Karpas-422 (cell line): Measurements from ENCODE around the gene PCP4L1. TPM values are rescaled to one million over a fixed set of nuclear protein-coding genes. Genes with fewer than 3 reads are reported as not detected.
A peak's percentile ranks its signal among the peaks of the same experiment; 100 is the strongest.
"Not testable (repeated sequence)": the region's sequence is repeated elsewhere in the genome, so short reads cannot be mapped to it uniquely, and the experiment has no call there.

Experiments used
- DNase-seq: peaks from one replicate; pipeline ENCODE4 v3.0.0-alpha.2; 2015
- H2AFZ ChIP-seq: fragments of 200-600 bp; sonication (generic); 2 replicates; pipeline ENCODE4 v1.6.1; 2014; ENCODE audit warnings: antibody characterized with exemption, low read length, mixed read lengths
- H3K27ac ChIP-seq: fragments of 200-600 bp; sonication (generic); 2 replicates; pipeline ENCODE4 v1.5.1; 2014; ENCODE audit warnings: mild to moderate bottlenecking, low read length, moderate library complexity
- H3K27me3 ChIP-seq: fragments of 200-600 bp; sonication (generic); 2 replicates; pipeline ENCODE4 v1.6.1; 2014; ENCODE audit warnings: low read length, mixed read lengths
- H3K36me3 ChIP-seq: fragments of 200-600 bp; sonication (generic); 2 replicates; pipeline ENCODE4 v1.6.1; 2014; ENCODE audit warnings: low read length, mixed read lengths; ENCODE audit not compliant: insufficient read depth
- H3K4me1 ChIP-seq: fragments of 200-600 bp; sonication (generic); 2 replicates; pipeline ENCODE4 v1.6.1; 2014; ENCODE audit warnings: mild to moderate bottlenecking, low read length, mixed read lengths
- H3K4me2 ChIP-seq: fragments of 200-600 bp; sonication (generic); 2 replicates; pipeline ENCODE4 v1.6.1; 2014; ENCODE audit warnings: low read length, low read depth, mild to moderate bottlenecking; ENCODE audit not compliant: poor library complexity, severe bottlenecking
- H3K4me3 ChIP-seq: fragments of 200-600 bp; sonication (generic); 2 replicates; pipeline ENCODE4 v1.5.1; 2014; ENCODE audit warnings: mild to moderate bottlenecking, antibody characterized with exemption, low read length, mixed read lengths
- H3K79me2 ChIP-seq: fragments of 200-600 bp; sonication (generic); 2 replicates; pipeline ENCODE4 v1.6.1; 2014; ENCODE audit warnings: mild to moderate bottlenecking, low read length, mixed read lengths
- H3K9ac ChIP-seq: fragments of 200-600 bp; sonication (generic); 2 replicates; pipeline ENCODE4 v1.6.0; 2014; ENCODE audit warnings: low read length
- H3K9me2 ChIP-seq: fragments of 200-600 bp; sonication (generic), shearing (Covaris generic); replicated peaks from 2 replicates; pipeline ENCODE4 v1.6.0; 2014; ENCODE audit warnings: mild to moderate bottlenecking, low read length, moderate library complexity; ENCODE audit not compliant: insufficient read depth
- H3K9me3 ChIP-seq: fragments of 300-700, 200-600 bp; sonication (generic); 2 replicates; pipeline ENCODE4 v1.6.1; 2014; ENCODE audit warnings: low read length, mixed read lengths
- H4K20me1 ChIP-seq: fragments of 200-600 bp; sonication (generic); 2 replicates; pipeline ENCODE4 v1.6.1; 2014; ENCODE audit warnings: mild to moderate bottlenecking, antibody characterized with exemption, low read length, low read depth; ENCODE audit not compliant: insufficient read depth
- total RNA-seq: library from RNA; depleted of rRNA; stranded (reverse); fragments of >200 nt; shearing (Covaris generic); gene quantifications from 2 replicates; pipeline ENCODE4 v1.2.3, GENCODE V29; 2014; ENCODE audit warnings: low replicate concordance

The PCP4L1 gene
- total RNA-seq, 1 experiment from 2014 or later = not detected

DNA sequence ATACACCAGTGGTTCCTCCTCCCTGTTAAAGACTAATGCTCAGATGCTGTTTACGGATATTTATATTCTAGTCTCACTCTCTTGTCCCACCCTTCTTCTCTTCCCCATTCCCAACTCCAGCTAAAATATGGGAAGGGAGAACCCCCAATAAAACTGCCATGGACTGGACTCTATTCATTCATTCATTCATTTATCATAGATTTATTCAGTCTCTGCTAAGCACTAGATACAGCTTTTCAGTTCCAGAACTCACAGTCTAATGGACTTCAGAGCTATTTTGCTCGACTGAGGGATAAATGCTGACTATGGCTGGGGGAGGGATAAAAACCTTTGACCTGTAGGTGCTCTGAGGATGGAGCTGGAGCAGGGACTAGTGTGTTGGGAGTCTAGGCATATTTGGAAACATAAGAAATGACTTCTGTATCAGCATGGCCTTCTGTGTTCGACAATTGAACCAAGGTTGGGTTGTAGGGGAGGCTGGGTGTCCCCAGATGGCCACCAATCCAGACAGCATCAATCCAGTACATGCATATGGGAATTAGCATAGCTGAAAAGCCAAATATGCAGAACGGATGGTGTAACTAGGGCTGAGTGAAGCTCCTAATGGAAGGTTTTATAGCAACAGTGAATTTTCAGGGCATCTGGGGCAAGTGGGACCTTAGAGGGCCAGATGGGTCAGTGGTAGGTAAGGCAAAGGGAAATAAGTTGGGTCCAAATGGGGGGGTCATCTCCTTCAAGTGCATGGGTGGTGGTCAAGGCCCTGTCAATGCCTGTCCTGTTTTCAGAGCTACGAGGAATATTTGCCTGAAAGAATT lies 39.3 kb upstream of the PCP4L1 start:
- Histone ChIP-seq H2AFZ (no peak overlapping the region), H3K79me2 (no peaks in the 10 kb centered on the region), H3K36me3 (peaks cover under 1% of the 10 kb centered on the region; the same call in 1 of the 2 replicates), H3K27me3 (no peaks in the 10 kb centered on the region), H3K9me3 (no peaks in the 10 kb centered on the region), H3K27ac (no peak overlapping the region), H3K4me2 (no peak overlapping the region), H3K9me2 (no peaks in the 10 kb centered on the region), H3K9ac (no peak overlapping the region), H4K20me1 (no peaks in the 10 kb centered on the region), H3K4me3 (no peak overlapping the region), H3K4me1 (peaks cover 22% of the 10 kb centered on the region)
- DNase-seq = no peak

DNA sequence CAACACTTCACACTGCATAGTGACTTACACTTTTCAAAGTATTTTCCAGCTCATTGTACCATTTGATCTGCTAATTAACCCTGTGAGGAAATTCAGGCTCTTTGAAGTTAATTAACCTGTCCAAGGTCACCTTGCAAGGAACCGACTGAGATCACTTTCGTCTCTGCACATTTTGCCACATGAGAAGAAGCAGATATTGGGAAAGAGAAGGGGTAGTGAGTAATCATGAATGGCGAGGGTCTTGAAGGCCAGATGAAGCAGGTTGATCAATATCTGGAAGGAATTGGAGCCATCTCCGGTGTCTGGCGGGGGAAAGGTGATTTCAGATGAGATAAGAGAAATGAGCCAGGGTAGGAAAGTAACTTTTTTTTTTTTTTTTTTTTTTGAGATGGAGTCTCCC lies 38.5 kb upstream of the PCP4L1 start:
- Histone ChIP-seq H3K79me2 (no peaks in the 10 kb centered on the region), H3K4me1 (peaks cover 23% of the 10 kb centered on the region), H4K20me1 (no peaks in the 10 kb centered on the region)

DNA sequence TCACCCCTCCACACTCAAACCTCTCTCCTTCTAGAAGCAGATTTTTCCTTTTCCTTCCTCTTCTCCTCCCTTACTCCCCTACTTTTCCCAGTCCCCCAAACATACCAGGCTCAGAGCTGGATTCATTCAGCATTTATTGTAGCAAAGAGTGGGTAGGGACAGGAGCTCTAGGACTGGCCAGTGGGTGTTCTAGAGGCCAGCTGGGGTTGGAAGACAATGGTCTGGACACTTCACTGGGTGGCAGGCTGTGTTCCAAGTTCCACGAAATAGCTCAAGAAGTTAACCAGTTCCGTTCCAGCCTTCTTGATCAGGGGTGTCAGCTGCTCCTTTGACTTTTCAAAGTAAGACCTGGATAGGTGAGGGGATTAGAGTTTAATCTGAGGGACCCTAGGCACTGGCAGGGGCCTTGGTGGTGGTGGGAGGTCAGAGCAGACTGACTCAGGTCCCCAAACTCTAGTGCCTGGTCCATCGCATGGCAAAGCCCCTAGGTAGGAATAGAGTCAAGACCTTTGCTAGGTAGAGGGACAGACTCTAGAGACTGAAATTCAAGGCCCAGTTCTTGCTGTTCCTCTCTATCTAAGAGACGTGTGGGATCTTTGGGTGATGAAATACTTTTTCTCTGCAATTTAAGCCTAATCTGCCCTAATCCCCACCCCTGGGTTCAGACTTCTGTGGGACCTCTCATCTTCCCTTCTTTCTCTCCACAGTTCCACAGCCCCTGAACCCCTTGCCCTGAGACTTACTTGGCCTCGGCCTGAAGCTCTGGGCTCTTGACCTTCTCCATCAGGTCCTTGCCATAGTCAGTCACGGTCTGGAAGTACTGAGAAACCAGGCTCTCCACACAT lies 36.1 kb upstream of the PCP4L1 start:
- no peak overlapping the region for H3K9ac ChIP-seq

More for the DNA sequence above, 38.5 kb upstream of the PCP4L1 start:
- H3K9me2 ChIP-seq = no peaks in the 10 kb centered on the region
- H3K27ac ChIP-seq = no peak overlapping the region
- H3K4me3 ChIP-seq = no peak overlapping the region
- H3K4me2 ChIP-seq = no peak overlapping the region
- H2AFZ ChIP-seq = no peak overlapping the region
- DNase-seq = no peak
- no peaks in the 10 kb centered on the region for H3K9me3 ChIP-seq
- no peaks in the 10 kb centered on the region for H3K27me3 ChIP-seq
- H3K9ac ChIP-seq = no peak overlapping the region
- no peaks in the 10 kb centered on the region; the same call in 1 of the 2 replicates for H3K36me3 ChIP-seq

DNA sequence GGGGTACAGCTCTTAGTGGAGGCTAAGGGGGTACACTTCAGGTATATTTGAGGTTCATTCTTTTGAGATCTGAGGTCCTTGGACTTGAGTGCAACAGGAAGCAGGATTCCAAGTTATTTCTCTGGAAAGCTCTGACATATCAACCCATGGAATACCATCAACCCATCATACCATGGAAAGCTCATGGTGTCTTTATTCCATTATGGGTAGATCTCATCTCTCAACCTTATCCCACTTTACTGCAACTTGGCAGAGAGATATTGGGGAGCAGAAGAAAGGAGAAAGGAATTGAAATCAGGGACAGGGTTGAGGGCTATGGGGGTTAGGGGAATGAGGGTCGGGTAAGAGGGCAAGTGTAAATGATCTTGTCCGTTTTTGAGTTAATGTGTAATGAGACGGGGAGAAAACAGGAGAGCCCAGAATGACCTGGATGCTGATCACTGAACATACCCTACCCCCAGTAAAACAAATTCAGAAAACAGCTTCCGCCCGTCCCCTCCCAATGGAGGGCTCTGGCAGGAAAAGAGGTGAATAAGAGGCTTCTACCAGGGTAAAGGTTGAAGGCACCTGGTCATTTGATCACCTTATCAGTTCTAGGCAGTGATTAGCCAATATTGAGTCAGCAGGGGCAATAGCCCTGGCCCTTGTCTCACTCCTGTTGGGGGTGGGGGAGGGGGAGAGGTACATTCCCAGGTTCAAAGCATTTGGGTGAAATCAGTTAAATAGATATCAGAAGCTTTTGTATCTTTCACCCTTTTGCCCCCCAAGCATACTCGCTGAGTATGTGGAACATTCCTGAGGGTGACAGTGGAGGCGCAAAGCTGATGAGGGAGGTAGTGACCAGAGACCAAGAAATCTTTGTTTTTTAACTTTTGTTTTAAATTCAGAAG lies 34.5 kb upstream of the PCP4L1 start:
- peaks cover 20% of the 10 kb centered on the region for H3K4me1 ChIP-seq
- H3K9me3 ChIP-seq = no peaks in the 10 kb centered on the region
- no peak overlapping the region for H3K9ac ChIP-seq
- H3K27ac ChIP-seq = no peak overlapping the region
- no peak for DNase-seq
- H3K36me3 ChIP-seq = 0 out of 2 replicates have a peak, but pooled peaks cover 8% of the 10 kb centered on the region
- no peak overlapping the region for H3K4me2 ChIP-seq
- no peak overlapping the region for H3K4me3 ChIP-seq
- H3K79me2 ChIP-seq = 0 out of 2 replicates have a peak, but pooled peaks cover 4% of the 10 kb centered on the region
- H3K27me3 ChIP-seq = no peaks in the 10 kb centered on the region
- no peak overlapping the region for H2AFZ ChIP-seq
- no peaks in the 10 kb centered on the region for H3K9me2 ChIP-seq
- no peaks in the 10 kb centered on the region for H4K20me1 ChIP-seq

More for the DNA sequence above, 36.1 kb upstream of the PCP4L1 start:
- Histone ChIP-seq H3K79me2 (0 out of 2 replicates have a peak, but pooled peaks cover 4% of the 10 kb centered on the region), H3K9me2 (no peaks in the 10 kb centered on the region), H4K20me1 (no peaks in the 10 kb centered on the region), H2AFZ (no peak overlapping the region), H3K4me2 (no peak overlapping the region), H3K4me1 (peaks cover 26% of the 10 kb centered on the region), H3K36me3 (no peaks in the 10 kb centered on the region), H3K27ac (no peak overlapping the region), H3K27me3 (no peaks in the 10 kb centered on the region), H3K4me3 (no peak overlapping the region), H3K9me3 (no peaks in the 10 kb centered on the region)
- DNase-seq = no peak

DNA sequence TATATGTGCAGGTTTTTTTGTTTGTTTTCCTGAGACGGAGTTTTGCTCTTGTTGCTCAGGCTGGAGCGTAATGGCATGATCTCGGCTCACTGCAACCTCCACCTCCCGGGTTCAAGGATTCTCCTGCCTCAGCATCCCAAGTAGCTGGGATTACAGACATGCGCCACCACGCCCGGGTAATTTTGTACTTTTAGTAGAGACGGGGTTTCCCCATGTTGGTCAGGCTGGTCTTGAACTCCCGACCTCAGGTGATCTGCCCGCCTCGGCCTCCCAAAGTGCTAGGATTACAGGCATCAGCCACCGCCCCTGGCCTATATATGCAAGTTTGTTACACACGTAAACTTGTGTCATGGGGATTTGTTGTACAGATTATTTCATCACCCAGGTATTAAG lies 33.9 kb upstream of the PCP4L1 start:
- H2AFZ ChIP-seq, H4K20me1 ChIP-seq, H3K79me2 ChIP-seq, H3K27ac ChIP-seq, H3K9me2 ChIP-seq, DNase-seq, H3K4me3 ChIP-seq, H3K9me3 ChIP-seq, H3K9ac ChIP-seq, H3K27me3 ChIP-seq, H3K4me2 ChIP-seq: not testable (repeated sequence)
- Histone ChIP-seq H3K4me1 (peaks cover 20% of the 10 kb centered on the region), H3K36me3 (peaks cover 11% of the 10 kb centered on the region; the same call in 1 of the 2 replicates)

DNA sequence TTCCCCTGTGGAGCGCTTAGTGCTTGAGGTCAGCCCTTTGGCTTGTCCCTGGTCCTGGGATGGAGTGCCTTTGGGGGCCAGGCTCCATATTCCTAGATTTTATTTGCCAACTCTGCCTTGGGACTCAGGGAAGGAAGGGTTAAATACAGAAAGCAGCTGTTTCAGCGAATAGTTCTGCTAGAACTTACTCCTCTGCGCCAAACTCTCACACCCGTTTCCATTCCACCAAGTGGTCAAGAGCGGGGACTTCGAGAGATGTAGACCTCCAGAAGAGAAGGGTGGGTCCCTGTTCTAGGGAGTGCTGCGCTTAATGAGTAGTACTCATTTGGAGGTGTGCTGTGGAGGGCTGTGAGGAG lies 33.4 kb upstream of the PCP4L1 start:
- peak overlapping the region; percentile 18 for H3K4me2 ChIP-seq

DNA sequence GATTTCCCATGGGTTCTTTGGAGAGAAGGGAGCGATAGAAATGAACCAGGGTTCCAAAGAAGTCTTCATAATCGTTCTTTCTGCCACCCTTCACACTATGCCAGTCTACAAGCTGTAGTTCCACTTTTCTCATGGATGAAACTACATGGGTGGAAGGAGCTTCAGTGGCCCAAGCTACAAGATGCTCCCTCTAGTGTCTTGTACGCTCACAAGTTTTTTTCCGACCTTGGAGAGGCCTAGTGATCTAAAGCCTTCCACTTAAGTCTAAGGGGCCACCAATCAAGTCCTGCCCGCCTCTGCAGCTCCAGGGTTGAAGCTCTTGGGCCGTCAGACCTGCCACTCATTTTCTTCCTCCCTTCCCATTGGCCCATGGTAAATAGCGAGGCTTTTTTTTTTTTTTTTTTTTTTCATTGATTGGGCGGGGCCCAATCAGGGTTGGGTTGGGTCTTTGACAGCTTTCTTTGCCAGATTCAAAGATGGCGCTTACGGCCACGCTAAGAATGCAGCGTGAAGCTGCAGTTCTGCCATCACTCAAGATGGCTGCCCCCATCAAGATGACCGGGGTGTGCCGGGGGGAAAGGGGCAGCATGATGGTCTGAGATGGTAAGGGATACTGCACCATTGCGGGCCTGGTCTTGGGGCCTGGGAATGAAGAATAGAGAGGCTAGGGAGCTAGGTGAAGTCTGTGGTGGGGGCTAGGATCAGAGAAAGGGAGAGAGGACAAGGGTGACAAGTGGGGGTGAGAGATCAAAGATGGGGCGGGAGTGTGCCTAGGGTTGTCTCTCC lies 32.8 kb upstream of the PCP4L1 start, which contains the start of gene TOMM40L:
Gene TOMM40L (plus strand): TSS at position 527 of the 786 bp plus-strand sequence. CDS start 430 bp downstream, outside the sequence.
- Histone ChIP-seq H3K9ac (peak within 1 kb of the TSS; percentile 73), H3K4me1 (peaks cover 20% of the 10 kb centered on the region), H3K4me2 (peak within 1 kb of the TSS; percentile 87), H3K9me2 (no peaks in the 10 kb centered on the region), H3K36me3 (peaks cover 12% of the 10 kb centered on the region; the same call in 1 of the 2 replicates), H3K27me3 (no peaks in the 10 kb centered on the region), H3K79me2 (0 out of 2 replicates have a peak, but pooled peaks cover 4% of the 10 kb centered on the region), H3K4me3 (peak within 1 kb of the TSS; percentile 79), H3K9me3 (no peaks in the 10 kb centered on the region), H3K27ac (peak within 1 kb of the TSS; percentile 43), H2AFZ (peak within 1 kb of the TSS; percentile 54), H4K20me1 (no peaks in the 10 kb centered on the region)
- DNase-seq = peak; percentile 100

More for the DNA sequence above, 33.4 kb upstream of the PCP4L1 start:
- 0 out of 2 replicates have a peak, but pooled peaks cover 4% of the 10 kb centered on the region for H3K79me2 ChIP-seq
- H3K36me3 ChIP-seq = peaks cover 12% of the 10 kb centered on the region; the same call in 1 of the 2 replicates
- peak overlapping the region; percentile 54 for H2AFZ ChIP-seq
- no peaks in the 10 kb centered on the region for H3K9me2 ChIP-seq
- peak overlapping the region; percentile 5; the same call in 1 of the 2 replicates for H3K4me3 ChIP-seq
- H3K4me1 ChIP-seq = peaks cover 20% of the 10 kb centered on the region
- no peaks in the 10 kb centered on the region for H3K27me3 ChIP-seq
- H3K27ac ChIP-seq = no peak overlapping the region
- no peak for DNase-seq
- peak overlapping the region; percentile 2; the same call in 1 of the 2 replicates for H3K9ac ChIP-seq
- no peaks in the 10 kb centered on the region for H3K9me3 ChIP-seq
- H4K20me1 ChIP-seq = no peaks in the 10 kb centered on the region
